ENCODE data around the gene TNFSF9.

Gene TNFSF9

GRCh38 chr19:6509118-6509971, 21.5 kb upstream of the TNFSF9 start:
- no peak overlapping the region for H3K4me3 ChIP-seq (ENCODE audit: low read depth, low read length)
- no peak overlapping the region for H3K4me2 ChIP-seq (ENCODE audit: low read length)
- H3K79me2 ChIP-seq: no peaks in the 10 kb centered on the region
- no peak for TF ChIP-seq CTCF (IDR thresholded peaks at IDR 0.05)
- H3K36me3 ChIP-seq (ENCODE audit: control insufficient read depth, insufficient read depth, low read length): no peaks in the 10 kb centered on the region
- H3K27me3 ChIP-seq (ENCODE audit: control insufficient read depth, insufficient read depth, low read length): no peaks in the 10 kb centered on the region
- no peaks in the 10 kb centered on the region for H3K4me1 ChIP-seq
- H2AFZ ChIP-seq: no peak overlapping the region
- H3K9ac ChIP-seq: no peak overlapping the region
- H3K9me3 ChIP-seq (ENCODE audit: control insufficient read depth, low read length): no peaks in the 10 kb centered on the region
- no peak overlapping the region for H3K27ac ChIP-seq

DNA sequence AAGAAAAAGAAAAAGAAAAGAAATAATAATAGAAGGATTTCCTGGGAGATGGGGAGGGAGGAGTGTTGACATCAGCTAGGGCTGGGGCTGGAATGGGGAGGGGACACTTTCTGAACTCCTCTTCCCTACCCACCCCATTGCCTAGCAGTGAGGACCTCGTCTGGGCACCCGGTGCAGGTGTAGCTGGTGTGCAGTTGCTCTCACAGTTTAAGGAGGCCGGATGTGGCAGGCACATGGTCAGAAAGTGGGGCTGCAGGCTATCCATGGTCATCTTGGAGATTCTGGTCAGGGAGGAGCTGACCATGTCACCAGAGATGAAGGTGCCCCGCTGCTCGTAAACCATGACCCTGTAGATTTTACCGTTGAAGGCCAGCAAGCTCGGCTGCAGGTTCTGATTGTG, 20.2 kb upstream of the TNFSF9 start:
- no peaks in the 10 kb centered on the region for H3K79me2 ChIP-seq
- no peaks in the 10 kb centered on the region for H3K4me1 ChIP-seq
- no peaks in the 10 kb centered on the region for H3K27me3 ChIP-seq (ENCODE audit: control insufficient read depth, insufficient read depth, low read length)
- no peak overlapping the region for H3K4me3 ChIP-seq (ENCODE audit: low read depth, low read length)
- no peak overlapping the region for H3K27ac ChIP-seq
- H3K4me2 ChIP-seq (ENCODE audit: low read length): no peak overlapping the region
- H3K36me3 ChIP-seq (ENCODE audit: control insufficient read depth, insufficient read depth, low read length): no peaks in the 10 kb centered on the region
- H3K9me3 ChIP-seq (ENCODE audit: control insufficient read depth, low read length): no peaks in the 10 kb centered on the region
- no peak overlapping the region for H3K9ac ChIP-seq
- H2AFZ ChIP-seq: no peak overlapping the region
- TF ChIP-seq CTCF (IDR thresholded peaks at IDR 0.05): no peak

- H2AFZ ChIP-seq: no peak overlapping the region
- H3K27me3 ChIP-seq (ENCODE audit: control insufficient read depth, insufficient read depth, low read length): no peaks in the 10 kb centered on the region
- no peak overlapping the region for H3K9ac ChIP-seq
- no peak overlapping the region for H3K27ac ChIP-seq
- no peaks in the 10 kb centered on the region for H3K36me3 ChIP-seq (ENCODE audit: control insufficient read depth, insufficient read depth, low read length)
- no peaks in the 10 kb centered on the region for H3K4me1 ChIP-seq
- no peaks in the 10 kb centered on the region for H3K79me2 ChIP-seq
- no peak overlapping the region for H3K4me2 ChIP-seq (ENCODE audit: low read length)
- TF ChIP-seq CTCF (IDR thresholded peaks at IDR 0.05): no peak
- no peak overlapping the region for H3K4me3 ChIP-seq (ENCODE audit: low read depth, low read length)
- H3K9me3 ChIP-seq (ENCODE audit: control insufficient read depth, low read length): no peaks in the 10 kb centered on the region
These were observed 16.7 kb upstream of the TNFSF9 start for GRCh38 chr19:6514089-6514488.

- no peaks in the 10 kb centered on the region for H3K4me1 ChIP-seq
- H2AFZ ChIP-seq: no peak overlapping the region
- H3K4me2 ChIP-seq (ENCODE audit: low read length): no peak overlapping the region
- H3K36me3 ChIP-seq (ENCODE audit: control insufficient read depth, insufficient read depth, low read length): no peaks in the 10 kb centered on the region
- H3K79me2 ChIP-seq: no peaks in the 10 kb centered on the region
- TF ChIP-seq CTCF (IDR thresholded peaks at IDR 0.05): no peak
- no peak overlapping the region for H3K9ac ChIP-seq
- H3K9me3 ChIP-seq (ENCODE audit: control insufficient read depth, low read length): no peaks in the 10 kb centered on the region
- H3K27ac ChIP-seq: no peak overlapping the region
- no peaks in the 10 kb centered on the region for H3K27me3 ChIP-seq (ENCODE audit: control insufficient read depth, insufficient read depth, low read length)
- no peak overlapping the region for H3K4me3 ChIP-seq (ENCODE audit: low read depth, low read length)
These were observed 15.8 kb upstream of the TNFSF9 start for GRCh38 chr19:6514926-6515544.
